Activated effector memory CD4-positive, alpha-beta T cell treated with anti-CD3 and anti-CD28 coated beads, Interleukin-2, amount 50 U/mL, for 16 hours (primary cell): ENCODE measurements around the gene C11orf68.
"Not testable (repeated sequence)": the region's sequence is repeated elsewhere in the genome, so short reads cannot be mapped to it uniquely, and the experiment has no call there.

Source experiments
- DNase-seq: peaks from one replicate; pipeline ENCODE4 v3.0.0-alpha.2; 2020

C11orf68 gene

DNA sequence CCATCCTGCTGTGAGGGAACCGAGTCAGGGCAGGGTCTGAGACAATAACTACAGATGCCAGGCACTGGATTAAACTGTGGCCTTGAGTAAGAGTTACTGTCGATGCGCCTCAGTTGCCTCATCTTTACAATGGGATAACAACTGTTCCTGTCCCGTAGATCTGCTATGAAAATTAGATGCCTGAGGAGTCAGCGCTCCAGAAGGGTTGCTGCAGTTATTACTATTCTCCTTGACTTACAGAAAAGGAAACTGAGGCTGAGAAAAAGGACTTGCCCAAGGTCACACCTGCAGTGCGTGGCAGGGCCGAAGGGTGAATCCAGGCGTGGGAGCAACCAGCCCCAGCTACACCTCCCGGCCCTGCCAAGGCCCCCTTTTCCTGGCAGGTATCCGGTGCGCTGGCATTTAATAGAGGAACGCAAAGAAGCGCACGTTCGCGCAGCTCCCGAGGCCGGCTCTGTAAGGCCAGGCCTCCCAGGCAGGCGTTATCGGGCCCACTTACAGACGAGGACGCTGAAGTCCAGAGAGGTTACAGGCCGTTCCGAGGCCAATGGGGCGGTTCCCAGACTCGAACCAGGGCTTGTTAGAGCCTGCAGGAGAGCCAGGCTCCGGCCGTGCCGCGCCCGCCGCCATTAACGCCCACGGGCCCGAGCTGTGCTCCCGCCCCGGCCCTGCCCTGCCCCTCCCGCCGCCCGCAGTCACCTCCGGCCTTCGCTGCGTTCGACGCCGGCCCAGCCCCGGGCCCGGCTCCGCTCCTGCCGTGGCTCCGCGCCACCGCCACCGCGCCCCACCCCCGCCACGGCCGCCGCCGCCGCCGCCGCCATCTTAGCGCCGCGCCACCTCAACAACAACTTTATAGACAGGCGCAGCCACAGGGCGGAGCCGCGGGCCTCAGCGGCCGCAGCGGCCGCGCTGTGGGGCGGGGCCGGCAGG lies at the start of gene C11orf68:
Gene C11orf68, minus strand, starts transcription at position 852 of the 930 bp plus-strand sequence. Its CDS starts 31 bp downstream, at position 821.
- no peak for DNase-seq

GRCh38 chr11:65967329-65967934 lies 48.6 kb upstream of the C11orf68 start:
- no peak for DNase-seq

- no peak for DNase-seq
These were observed 47.3 kb upstream of the C11orf68 start for GRCh38 chr11:65965986-65966762.

GRCh38 chr11:65964906-65965305 lies 46.0 kb upstream of the C11orf68 start:
- no peak for DNase-seq

- no peak for DNase-seq
These were observed 43.3 kb upstream of the C11orf68 start for GRCh38 chr11:65962141-65962564.

DNA sequence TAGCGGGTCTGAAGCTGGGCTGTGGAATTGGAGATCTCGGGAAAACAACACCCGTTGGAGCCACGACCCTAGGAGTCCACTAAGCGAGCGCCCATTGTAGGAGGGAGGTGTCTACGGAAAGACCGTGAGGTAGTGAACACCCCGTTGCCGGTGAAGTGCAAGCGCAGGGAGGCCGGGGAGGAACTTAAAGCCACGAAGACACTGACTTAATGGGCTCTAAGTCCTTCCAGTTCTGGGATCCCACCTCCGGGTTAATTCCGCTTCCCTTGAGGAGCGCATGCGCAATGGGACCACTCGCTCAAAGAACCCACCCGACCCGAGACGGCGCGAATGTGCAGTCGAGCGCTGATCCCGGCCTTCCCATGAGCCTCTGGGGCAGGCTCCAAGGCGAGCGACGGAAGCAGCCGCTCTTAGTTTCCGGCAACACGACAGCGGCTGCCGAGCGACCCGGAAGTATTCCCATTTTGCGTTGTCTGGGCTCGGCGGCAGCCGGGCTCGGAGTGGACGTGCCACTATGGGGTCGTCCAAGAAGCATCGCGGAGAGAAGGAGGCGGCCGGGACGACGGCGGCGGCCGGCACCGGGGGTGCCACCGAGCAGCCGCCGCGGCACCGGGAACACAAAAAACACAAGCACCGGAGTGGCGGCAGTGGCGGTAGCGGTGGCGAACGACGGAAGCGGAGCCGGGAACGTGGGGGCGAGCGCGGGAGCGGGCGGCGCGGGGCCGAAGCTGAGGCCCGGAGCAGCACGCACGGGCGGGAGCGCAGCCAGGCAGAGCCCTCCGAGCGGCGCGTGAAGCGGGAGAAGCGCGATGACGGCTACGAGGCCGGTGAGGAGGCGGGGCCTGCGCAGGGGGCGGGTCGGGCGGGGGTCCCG lies 42.6 kb upstream of the C11orf68 start, which contains the start of gene SART1:
Gene SART1, plus strand, starts transcription at position 468 of the 874 bp plus-strand sequence. Its CDS starts 47 bp downstream, at position 515.
- peak; percentile 98 for DNase-seq

- DNase-seq: no peak
These were observed 42.0 kb upstream of the C11orf68 start for GRCh38 chr11:65960824-65961266.

GRCh38 chr11:65958774-65959420 lies 40.0 kb upstream of the C11orf68 start:
- DNase-seq: no peak

DNA sequence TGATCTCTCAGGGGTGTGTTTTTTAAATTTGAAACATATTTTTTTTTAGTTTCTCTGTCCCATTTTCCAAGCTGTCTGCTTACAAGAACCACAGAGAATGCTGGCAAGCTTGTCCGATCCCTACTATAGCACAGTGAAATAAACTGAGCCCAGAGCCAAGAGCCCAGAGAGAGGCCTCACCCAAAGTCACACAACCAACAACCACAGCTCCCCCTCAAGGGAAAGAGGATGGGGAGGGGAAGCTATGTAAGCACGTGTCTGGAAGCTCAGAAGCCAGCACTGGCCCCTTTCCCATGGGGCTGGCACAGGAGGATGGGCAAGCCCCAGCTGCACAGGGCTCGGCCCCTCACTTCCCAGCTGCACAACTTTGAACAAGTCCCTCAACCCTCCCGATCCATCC lies 39.4 kb upstream of the C11orf68 start:
- no peak for DNase-seq

DNA sequence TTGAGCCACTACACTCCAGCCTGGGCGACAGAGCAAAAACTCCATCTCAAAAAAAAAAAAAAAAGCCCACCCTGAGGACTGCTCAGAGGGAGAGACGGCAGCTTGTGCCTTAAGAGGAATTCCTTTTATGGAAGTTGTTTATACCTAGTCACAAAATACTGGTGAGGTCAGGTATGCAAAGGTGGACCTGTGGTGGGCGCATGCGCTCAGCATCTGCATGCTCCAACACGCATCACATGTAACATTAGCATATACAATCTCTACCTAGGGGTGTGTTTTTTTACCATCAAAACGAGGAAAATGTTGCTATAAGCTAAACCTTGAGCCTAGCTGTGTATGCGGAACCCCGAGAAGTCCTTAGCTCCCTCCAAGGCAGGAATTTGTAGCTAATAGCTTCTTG lies 35.9 kb upstream of the C11orf68 start:
- no peak for DNase-seq

DNA sequence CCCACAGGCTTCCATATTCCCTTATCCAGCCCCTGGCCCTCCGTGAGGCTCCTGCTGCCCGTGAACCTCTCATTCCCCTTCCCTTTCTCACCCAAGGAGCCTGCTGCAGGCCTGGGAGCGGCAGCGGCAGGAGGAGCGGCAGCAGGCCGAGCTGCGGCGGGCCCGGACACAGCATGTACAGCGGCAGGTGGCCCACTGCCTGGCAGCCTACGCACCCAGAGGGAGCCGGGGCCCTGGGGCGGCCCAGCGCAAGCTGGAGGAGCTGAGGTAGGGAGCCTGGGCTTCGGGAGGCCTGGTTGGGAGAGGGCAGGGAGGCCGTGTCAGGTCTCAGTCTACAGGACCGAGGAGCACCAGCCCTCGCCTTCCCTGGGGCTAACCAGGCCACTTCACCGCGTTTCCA lies 34.6 kb upstream of the C11orf68 start:
- DNase-seq: no peak

DNA sequence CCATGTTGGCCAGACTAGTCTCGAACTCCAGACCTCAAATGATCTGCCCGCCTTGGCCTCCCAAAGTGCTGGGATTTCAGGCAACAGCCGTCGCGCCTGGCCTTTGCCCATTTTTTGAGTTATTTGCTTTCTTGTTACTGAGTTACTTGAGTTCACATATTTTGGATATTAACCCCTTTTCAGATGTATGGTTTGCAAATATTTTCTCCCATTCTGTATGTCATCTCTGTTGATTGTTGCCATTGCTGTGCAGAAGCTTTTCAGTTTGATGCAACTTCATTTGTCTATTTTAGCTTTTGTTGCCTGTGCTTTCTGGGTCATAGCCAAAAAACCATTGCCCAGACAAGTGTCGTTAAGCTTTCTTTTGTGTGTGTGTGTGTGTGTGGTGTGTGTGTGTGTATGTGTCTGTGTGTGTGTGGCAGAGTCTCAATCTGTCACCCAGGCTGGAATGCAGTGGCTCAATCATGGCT lies 33.2 kb upstream of the C11orf68 start:
- DNase-seq: no peak

DNA sequence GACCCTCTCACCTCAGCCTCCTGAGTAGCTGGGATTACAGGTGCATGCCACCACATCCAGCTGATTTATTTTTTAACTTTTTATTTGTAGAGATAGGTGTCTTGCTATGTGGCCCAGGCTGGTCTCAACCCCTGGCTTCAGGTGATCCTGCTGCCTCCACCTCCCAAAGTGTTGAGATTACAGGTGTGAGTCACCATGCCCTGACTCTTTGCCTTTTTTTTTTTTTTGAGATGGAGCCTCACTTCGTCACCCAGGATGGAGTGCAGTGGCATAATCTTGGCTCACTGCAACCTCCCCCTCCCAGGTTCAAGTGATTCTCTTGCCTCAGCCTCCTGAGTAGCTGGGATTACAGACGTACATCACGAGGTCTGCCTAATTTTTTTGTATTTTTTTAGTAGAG lies 32.8 kb upstream of the C11orf68 start:
- not testable (repeated sequence) for DNase-seq

GRCh38 chr11:65950711-65951110 lies 31.8 kb upstream of the C11orf68 start:
- not testable (repeated sequence) for DNase-seq

GRCh38 chr11:65947603-65948125 lies 28.8 kb upstream of the C11orf68 start:
- no peak for DNase-seq

DNA sequence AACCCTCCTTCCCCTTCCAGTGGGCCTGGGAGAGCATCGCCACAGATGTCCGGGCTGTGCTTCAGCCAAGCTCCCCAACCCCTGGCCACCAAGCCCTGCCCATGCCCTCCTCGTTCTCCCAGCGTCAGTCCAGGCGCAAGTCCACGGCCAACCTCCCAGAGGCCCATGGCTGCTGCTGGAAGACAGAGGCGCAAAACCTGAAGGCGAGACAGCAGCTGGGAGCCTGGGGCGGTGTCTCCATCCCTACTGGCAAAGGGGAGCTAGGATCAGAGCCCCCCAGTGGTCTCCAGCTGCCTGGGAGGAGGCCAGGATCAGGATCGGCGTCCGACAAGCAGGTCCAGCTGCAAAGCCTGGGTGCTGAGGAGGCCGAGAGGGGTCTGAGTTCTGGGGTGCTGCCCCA lies 28.3 kb upstream of the C11orf68 start:
- DNase-seq: no peak

- DNase-seq: no peak
These were observed 27.8 kb upstream of the C11orf68 start for GRCh38 chr11:65946655-65947054.

DNA sequence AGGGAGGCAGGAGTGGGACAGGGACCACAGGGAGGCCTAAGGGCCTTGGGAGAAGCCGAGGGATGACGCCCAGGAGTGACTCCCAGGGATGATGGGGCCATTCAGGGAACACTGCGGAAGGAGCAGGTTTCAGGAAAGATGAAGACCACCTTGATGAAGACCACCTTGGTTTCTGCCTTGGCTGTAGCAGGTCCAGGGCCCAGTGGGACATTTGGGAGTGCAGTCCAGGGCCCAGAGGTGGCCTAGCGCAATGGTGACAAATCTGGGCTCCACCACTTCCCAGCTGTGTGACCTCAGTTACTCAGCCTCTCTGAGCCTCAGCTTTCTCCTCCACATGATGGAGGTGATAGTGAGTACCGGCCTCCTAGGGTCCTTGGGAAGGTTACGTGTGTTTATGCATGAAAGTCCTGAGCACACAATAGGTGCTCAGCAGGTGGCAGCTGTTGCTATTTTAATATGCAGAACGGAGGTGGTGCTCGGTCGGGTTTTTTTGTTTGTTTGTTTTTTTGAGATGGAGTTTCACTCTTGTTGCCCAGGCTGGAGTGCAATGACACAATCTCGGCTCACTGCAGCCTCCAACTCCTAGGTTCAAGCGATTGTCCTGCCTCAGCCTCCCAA lies 27.2 kb upstream of the C11orf68 start:
- DNase-seq: no peak

- DNase-seq: no peak
These were observed 26.6 kb upstream of the C11orf68 start, which contains the start of gene TSGA10IP for GRCh38 chr11:65945430-65945911. Gene TSGA10IP, plus strand, starts transcription at chr11:65945480. Its CDS starts 196 bp downstream, at chr11:65945676.

GRCh38 chr11:65944767-65945166 lies 25.9 kb upstream of the C11orf68 start:
- DNase-seq: no peak
